HepG2 (cell line): Measurements from ENCODE around the gene TLR9. TPM values are rescaled to one million over a fixed set of nuclear protein-coding genes. Genes with fewer than 3 reads are reported as not detected.

ENCODE experiments used
- FLYWCH1 ChIP-seq: sonication (generic); formaldehyde crosslinking; IDR thresholded peaks from 2 replicates; pipeline ENCODE4 v1.8.1; 2023; ENCODE audit warnings: mild to moderate bottlenecking, missing genetic modification reagents
- FOXA1 ChIP-seq, 2 experiments: fragments of 450-650 bp in 1 of 2; sonication (generic) in 1 of 2; formaldehyde crosslinking in 1 of 2; IDR thresholded peaks; 2 replicates each; pipeline versions ENCODE4 v1.4.0 to v1.6.1; 2016 to 2020; ENCODE audit warnings: missing genetic modification reagents in 1 of 2
- GTF2F1 ChIP-seq: fragments of 150-350 bp; IDR thresholded peaks from 2 replicates; pipeline ENCODE4 v1.6.1; 2014; ENCODE audit warnings: low read length
- IRF2 ChIP-seq: IDR thresholded peaks from 2 replicates; pipeline ENCODE4 v1.6.1; 2018; ENCODE audit warnings: missing genetic modification reagents, missing compliant biosample characterization
- KMT2B ChIP-seq: IDR thresholded peaks from 2 replicates; pipeline ENCODE4 v1.6.1; 2016; ENCODE audit warnings: missing genetic modification reagents, missing compliant biosample characterization
- MAFG ChIP-seq: sonication (generic); formaldehyde crosslinking; IDR thresholded peaks from 2 replicates; pipeline ENCODE4 v1.5.1; 2020; ENCODE audit warnings: mild to moderate bottlenecking, missing genetic modification reagents
- MED8 ChIP-seq: sonication (generic); formaldehyde crosslinking; IDR thresholded peaks from 2 replicates; pipeline ENCODE4 v1.8.1; 2023; ENCODE audit warnings: mild to moderate bottlenecking, missing genetic modification reagents; ENCODE audit not compliant: insufficient replicate concordance
- MXD4 ChIP-seq: IDR thresholded peaks from 2 replicates; pipeline ENCODE4 v1.6.1; 2016; ENCODE audit warnings: mild to moderate bottlenecking, missing biosample characterization, missing genetic modification reagents
- RAD21 ChIP-seq: fragments of 450-650 bp; formaldehyde crosslinking; IDR thresholded peaks from 2 replicates; pipeline ENCODE4 v1.5.0; 2020; ENCODE audit warnings: mild to moderate bottlenecking
- RCOR2 ChIP-seq: IDR thresholded peaks from 2 replicates; pipeline ENCODE4 v1.6.1; 2016; ENCODE audit warnings: missing biosample characterization, missing genetic modification reagents
- RFX3 ChIP-seq: IDR thresholded peaks from 2 replicates; pipeline ENCODE4 v1.6.1; 2016; ENCODE audit warnings: missing biosample characterization, missing genetic modification reagents
- SOX5 ChIP-seq: IDR thresholded peaks from 2 replicates; pipeline ENCODE4 v1.6.1; 2016; ENCODE audit warnings: borderline replicate concordance
- SPEN ChIP-seq: sonication (generic); formaldehyde crosslinking; IDR thresholded peaks from 2 replicates; pipeline ENCODE4 v1.5.1; 2020; ENCODE audit warnings: low read depth, mild to moderate bottlenecking, missing genetic modification reagents
- TBL1XR1 ChIP-seq: fragments of 150-350 bp; IDR thresholded peaks from 2 replicates; pipeline ENCODE4 v1.6.1; 2014; ENCODE audit warnings: borderline replicate concordance, low read length; ENCODE audit not compliant: partially characterized antibody
- ZNF143 ChIP-seq: sonication (generic); formaldehyde crosslinking; IDR thresholded peaks from 2 replicates; pipeline ENCODE4 v1.4.0; 2020; ENCODE audit warnings: missing genetic modification reagents
- ZNF350 ChIP-seq: sonication (generic); formaldehyde crosslinking; IDR thresholded peaks from 2 replicates; pipeline ENCODE4 v1.4.0; 2020; ENCODE audit warnings: mild to moderate bottlenecking, low read depth, missing genetic modification reagents, borderline replicate concordance
- ZNF382 ChIP-seq: sonication (generic); formaldehyde crosslinking; IDR thresholded peaks from 2 replicates; pipeline ENCODE4 v1.5.0; 2020; ENCODE audit warnings: missing genetic modification reagents, mild to moderate bottlenecking, borderline replicate concordance
- ZNF446 ChIP-seq: sonication (generic); formaldehyde crosslinking; IDR thresholded peaks from 2 replicates; pipeline ENCODE4 v1.5.0; 2020; ENCODE audit warnings: mild to moderate bottlenecking, missing genetic modification reagents
- ZNF552 ChIP-seq: sonication (generic); formaldehyde crosslinking; IDR thresholded peaks from 2 replicates; pipeline ENCODE4 v1.9.0; 2022; ENCODE audit warnings: missing genetic modification reagents, mild to moderate bottlenecking, borderline replicate concordance
- ZNF678 ChIP-seq: sonication (generic); formaldehyde crosslinking; IDR thresholded peaks from 2 replicates; pipeline ENCODE4 v1.4.0; 2020; ENCODE audit warnings: mild to moderate bottlenecking, missing genetic modification reagents
- ZNF747 ChIP-seq: sonication (generic); formaldehyde crosslinking; IDR thresholded peaks from 2 replicates; pipeline ENCODE4 v1.8.1; 2023; ENCODE audit warnings: missing genetic modification reagents, mild to moderate bottlenecking, borderline replicate concordance
- polyA plus RNA-seq, 8 experiments: library from polyadenylated mRNA; depleted of rRNA in 3 of 8; stranded (reverse) in 7 of 8; unstranded in 1 of 8; fragments of >200 nt; fragmentation: Illumina TruSeq in 4 of 8; extraction: Trizol in 4 of 8; gene quantifications; 2 replicates each; pipeline versions ENCODE4 v1.2.1 to v1.2.3, GENCODE V29; 2011 to 2016; ENCODE audit warnings: low read depth in 4 of 8, missing spikeins in 1 of 8, mixed read lengths in 1 of 8; ENCODE audit not compliant: insufficient read depth in 1 of 8
- total RNA-seq, 5 experiments: library from RNA; depleted of rRNA; stranded (reverse); fragments of >200 nt; fragmentation: Illumina TruSeq; extraction: Trizol; gene quantifications; 2 replicates each; pipeline ENCODE4 v1.2.3, GENCODE V29; 2016; ENCODE audit warnings: low read depth in 1 of 5
- TF ChIP-seq, protein P1 (sequence below): sonication (generic); formaldehyde crosslinking; IDR thresholded peaks from 2 replicates; pipeline ENCODE4 v1.4.0; 2020; ENCODE audit warnings: missing genetic modification reagents, borderline replicate concordance
- TF ChIP-seq, protein P2 (sequence below): IDR thresholded peaks from 2 replicates; pipeline ENCODE4 v1.6.1; 2016
- TF ChIP-seq, protein P3 (sequence below): sonication (generic); formaldehyde crosslinking; IDR thresholded peaks from 2 replicates; pipeline ENCODE4 v1.5.0; 2020; ENCODE audit warnings: missing genetic modification reagents, mild to moderate bottlenecking, borderline replicate concordance
- TF ChIP-seq, protein P4 (sequence below): sonication (generic); formaldehyde crosslinking; conservative IDR thresholded peaks from 2 replicates; pipeline ENCODE4 v1.4.0; 2020; ENCODE audit warnings: missing genetic modification reagents

TLR9 gene
- total and polyA plus RNA-seq, 2 of the 13 experiments (the other 11 are each of a cell fraction or from before 2014, with no cell fraction given), result not detected

DNA sequence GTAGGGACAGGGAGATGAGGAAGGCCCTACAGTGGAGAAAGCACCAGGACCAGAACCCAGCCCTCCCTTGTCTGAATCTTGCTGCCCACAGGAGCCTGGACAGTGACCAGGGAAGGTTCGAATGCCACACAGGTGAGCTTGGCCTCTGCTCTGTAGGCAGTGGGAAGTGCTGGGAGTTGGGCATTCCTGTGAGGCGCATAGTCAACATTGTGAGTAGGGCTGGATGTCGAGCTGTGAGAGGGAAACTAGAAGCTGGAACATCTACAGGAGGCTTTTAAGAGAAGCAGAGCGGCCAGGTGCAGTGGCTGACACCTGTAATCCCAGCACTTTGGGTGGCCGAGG is 47.8 kb downstream of the TLR9 start (continued):
- no peak for TF ChIP-seq GTF2F1
- TF ChIP-seq, protein P1, sequence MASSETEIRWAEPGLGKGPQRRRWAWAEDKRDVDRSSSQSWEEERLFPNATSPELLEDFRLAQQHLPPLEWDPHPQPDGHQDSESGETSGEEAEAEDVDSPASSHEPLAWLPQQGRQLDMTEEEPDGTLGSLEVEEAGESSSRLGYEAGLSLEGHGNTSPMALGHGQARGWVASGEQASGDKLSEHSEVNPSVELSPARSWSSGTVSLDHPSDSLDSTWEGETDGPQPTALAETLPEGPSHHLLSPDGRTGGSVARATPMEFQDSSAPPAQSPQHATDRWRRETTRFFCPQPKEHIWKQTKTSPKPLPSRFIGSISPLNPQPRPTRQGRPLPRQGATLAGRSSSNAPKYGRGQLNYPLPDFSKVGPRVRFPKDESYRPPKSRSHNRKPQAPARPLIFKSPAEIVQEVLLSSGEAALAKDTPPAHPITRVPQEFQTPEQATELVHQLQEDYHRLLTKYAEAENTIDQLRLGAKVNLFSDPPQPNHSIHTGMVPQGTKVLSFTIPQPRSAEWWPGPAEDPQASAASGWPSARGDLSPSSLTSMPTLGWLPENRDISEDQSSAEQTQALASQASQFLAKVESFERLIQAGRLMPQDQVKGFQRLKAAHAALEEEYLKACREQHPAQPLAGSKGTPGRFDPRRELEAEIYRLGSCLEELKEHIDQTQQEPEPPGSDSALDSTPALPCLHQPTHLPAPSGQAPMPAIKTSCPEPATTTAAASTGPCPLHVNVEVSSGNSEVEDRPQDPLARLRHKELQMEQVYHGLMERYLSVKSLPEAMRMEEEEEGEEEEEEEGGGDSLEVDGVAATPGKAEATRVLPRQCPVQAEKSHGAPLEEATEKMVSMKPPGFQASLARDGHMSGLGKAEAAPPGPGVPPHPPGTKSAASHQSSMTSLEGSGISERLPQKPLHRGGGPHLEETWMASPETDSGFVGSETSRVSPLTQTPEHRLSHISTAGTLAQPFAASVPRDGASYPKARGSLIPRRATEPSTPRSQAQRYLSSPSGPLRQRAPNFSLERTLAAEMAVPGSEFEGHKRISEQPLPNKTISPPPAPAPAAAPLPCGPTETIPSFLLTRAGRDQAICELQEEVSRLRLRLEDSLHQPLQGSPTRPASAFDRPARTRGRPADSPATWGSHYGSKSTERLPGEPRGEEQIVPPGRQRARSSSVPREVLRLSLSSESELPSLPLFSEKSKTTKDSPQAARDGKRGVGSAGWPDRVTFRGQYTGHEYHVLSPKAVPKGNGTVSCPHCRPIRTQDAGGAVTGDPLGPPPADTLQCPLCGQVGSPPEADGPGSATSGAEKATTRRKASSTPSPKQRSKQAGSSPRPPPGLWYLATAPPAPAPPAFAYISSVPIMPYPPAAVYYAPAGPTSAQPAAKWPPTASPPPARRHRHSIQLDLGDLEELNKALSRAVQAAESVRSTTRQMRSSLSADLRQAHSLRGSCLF (CRISPR knock-in tag), result no peak
- TF ChIP-seq SPEN, result peak; percentile 8; the same call in 1 of the 2 replicates
- 0 out of 2 replicates have a peak, but pooled peaks have one; percentile 9 for TF ChIP-seq RCOR2 (CRISPR knock-in tag)
- TF ChIP-seq MAFG, result no peak
- TF ChIP-seq, protein P2, sequence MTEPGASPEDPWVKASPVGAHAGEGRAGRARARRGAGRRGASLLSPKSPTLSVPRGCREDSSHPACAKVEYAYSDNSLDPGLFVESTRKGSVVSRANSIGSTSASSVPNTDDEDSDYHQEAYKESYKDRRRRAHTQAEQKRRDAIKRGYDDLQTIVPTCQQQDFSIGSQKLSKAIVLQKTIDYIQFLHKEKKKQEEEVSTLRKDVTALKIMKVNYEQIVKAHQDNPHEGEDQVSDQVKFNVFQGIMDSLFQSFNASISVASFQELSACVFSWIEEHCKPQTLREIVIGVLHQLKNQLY (CRISPR knock-in tag), result no peak; the same call in 1 of the 2 replicates
- peak; percentile 38; the same call in 1 of the 2 replicates for TF ChIP-seq ZNF350 (CRISPR knock-in tag)
- TF ChIP-seq IRF2 (CRISPR knock-in tag), result no peak
- TF ChIP-seq ZNF143 (CRISPR knock-in tag), result no peak
- no peak for TF ChIP-seq RAD21 (CRISPR knock-in tag)
- no peak for TF ChIP-seq ZNF446
- TF ChIP-seq ZNF747 (CRISPR knock-in tag), result 0 out of 2 replicates have a peak, but pooled peaks have one; percentile 44
- no peak for TF ChIP-seq KMT2B (CRISPR knock-in tag)
- no peak for TF ChIP-seq ZNF678
- TF ChIP-seq RFX3 (CRISPR knock-in tag), result no peak
- TF ChIP-seq FOXA1 (IDR thresholded peaks at IDR 0.05), result no peak
- TF ChIP-seq FOXA1 (CRISPR knock-in tag; IDR thresholded peaks at IDR 0.05), result 0 out of 2 replicates have a peak, but pooled peaks have one; percentile 17
- TF ChIP-seq, protein P3, sequence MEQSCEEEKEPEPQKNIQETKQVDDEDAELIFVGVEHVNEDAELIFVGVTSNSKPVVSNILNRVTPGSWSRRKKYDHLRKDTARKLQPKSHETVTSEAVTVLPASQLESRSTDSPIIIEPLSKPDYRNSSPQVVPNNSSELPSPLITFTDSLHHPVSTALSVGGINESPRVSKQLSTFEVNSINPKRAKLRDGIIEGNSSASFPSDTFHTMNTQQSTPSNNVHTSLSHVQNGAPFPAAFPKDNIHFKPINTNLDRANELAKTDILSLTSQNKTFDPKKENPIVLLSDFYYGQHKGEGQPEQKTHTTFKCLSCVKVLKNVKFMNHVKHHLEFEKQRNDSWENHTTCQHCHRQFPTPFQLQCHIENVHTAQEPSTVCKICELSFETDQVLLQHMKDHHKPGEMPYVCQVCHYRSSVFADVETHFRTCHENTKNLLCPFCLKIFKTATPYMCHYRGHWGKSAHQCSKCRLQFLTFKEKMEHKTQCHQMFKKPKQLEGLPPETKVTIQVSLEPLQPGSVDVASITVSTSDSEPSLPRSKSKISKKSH (CRISPR knock-in tag), result no peak
- TF ChIP-seq, protein P4, sequence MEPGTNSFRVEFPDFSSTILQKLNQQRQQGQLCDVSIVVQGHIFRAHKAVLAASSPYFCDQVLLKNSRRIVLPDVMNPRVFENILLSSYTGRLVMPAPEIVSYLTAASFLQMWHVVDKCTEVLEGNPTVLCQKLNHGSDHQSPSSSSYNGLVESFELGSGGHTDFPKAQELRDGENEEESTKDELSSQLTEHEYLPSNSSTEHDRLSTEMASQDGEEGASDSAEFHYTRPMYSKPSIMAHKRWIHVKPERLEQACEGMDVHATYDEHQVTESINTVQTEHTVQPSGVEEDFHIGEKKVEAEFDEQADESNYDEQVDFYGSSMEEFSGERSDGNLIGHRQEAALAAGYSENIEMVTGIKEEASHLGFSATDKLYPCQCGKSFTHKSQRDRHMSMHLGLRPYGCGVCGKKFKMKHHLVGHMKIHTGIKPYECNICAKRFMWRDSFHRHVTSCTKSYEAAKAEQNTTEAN (CRISPR knock-in tag), result no peak
- TF ChIP-seq ZNF382, result no peak
- TF ChIP-seq MED8 (CRISPR knock-in tag), result no peak
- no peak for TF ChIP-seq SOX5 (CRISPR knock-in tag)
- no peak for TF ChIP-seq ZNF552
- no peak for TF ChIP-seq MXD4
- no peak for TF ChIP-seq TBL1XR1
- no peak for TF ChIP-seq FLYWCH1 (CRISPR knock-in tag)
